DMS153 treated with DMSO at 0.1 percent for 48 hours (cell line): ENCODE data around the gene GOLGA1.
"Not testable (repeated sequence)": the region's sequence is repeated elsewhere in the genome, so short reads cannot be mapped to it uniquely, and the experiment has no call there.

Experiments
- DNase-seq: peaks from one replicate; lab custom pipeline; 2025; ENCODE audit not compliant: unreplicated experiment; lab: John Stamatoyannopoulos, UW

Gene GOLGA1

GRCh38 chr9:124838567-124839275, 102.2 kb downstream of the GOLGA1 start:
- not testable (repeated sequence) for DNase-seq

DNA sequence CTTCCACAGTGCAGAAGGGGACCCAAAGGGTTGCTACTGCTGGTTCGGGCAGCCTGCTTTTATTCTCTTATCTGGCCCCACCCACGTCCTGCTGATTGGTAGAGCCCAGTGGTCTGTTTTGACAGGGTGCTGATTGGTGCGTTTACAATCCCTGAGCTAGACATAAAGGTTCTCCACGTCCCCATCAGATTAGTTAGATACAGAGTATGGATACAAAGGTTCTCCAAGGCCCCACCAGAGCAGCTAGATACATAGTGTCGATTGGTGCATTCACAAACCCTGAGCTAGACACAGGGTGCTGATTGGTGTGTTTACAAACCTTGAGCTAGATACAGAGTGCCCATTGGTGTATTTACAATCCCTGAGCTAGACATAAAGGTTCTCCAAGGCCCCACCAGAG, 102.8 kb downstream of the GOLGA1 start:
- not testable (repeated sequence) for DNase-seq

DNA sequence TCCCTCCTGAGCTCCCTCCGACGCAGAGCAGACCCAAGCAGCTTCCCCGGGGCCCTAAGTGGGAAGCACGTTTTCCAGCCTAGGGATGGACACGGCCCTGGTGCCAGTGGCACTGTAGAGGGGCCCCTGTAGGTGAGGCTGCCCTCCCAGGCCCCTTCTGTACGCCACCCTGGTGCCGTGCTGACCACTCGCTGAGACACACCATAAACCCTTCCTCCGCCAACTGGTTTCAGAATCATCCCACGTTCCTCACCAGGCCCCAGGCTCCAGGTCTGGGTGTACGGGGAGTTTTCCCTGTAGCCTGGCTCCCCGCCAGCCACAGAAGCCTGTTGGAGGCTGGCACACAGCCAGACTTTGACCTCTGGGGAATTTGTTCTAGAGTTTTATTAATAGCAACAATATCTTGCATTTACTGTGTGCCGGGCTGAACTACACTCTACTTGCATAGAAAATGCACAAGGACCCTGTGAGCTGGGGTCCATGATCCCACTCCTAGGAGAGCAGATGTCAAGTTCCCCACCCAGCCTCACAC, 105.8 kb downstream of the GOLGA1 start:
- peak; percentile 89 for DNase-seq

- no peak for DNase-seq
Observed at GRCh38 chr9:124834591-124834990, 106.3 kb downstream of the GOLGA1 start.

- no peak for DNase-seq
Observed at GRCh38 chr9:124831642-124832364, 109.1 kb downstream of the GOLGA1 start.

- DNase-seq, result no peak
Observed at GRCh38 chr9:124830593-124830992, 110.3 kb downstream of the GOLGA1 start.

DNA sequence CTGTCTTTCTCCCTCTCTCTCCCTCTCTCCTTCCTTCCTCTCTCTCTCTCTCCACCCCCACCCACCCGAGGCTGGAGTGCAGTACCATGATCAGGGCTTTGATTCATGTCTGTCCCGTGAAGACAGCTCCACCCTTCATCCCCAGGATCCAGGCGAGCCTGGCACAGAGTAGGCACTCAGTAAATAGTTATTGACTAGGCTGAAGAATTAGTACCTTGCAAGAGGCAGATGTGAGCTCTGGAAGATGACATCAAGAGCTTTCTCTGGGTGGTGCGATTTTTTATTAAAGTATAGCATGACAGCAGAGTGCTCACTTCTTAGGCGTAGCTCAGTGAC, 111.6 kb downstream of the GOLGA1 start:
- DNase-seq, result no peak

GRCh38 chr9:124828489-124829333, 112.2 kb downstream of the GOLGA1 start:
- no peak for DNase-seq
